SK-N-SH (cell line): ENCODE measurements around the gene PTEN. TPM values are rescaled to one million over a fixed set of nuclear protein-coding genes. Genes with fewer than 3 reads are reported as not detected.

ENCODE experiments used
- CTCF ChIA-PET: fragments of 300-600, 350-600 bp; formaldehyde crosslinking; extraction: SDS; loops from one replicate; lab custom pipeline; 2021; lab: Yijun Ruan, JAX
- POLR2A ChIA-PET: fragments of 350-600 bp; sonication (Branson Sonifier 250); formaldehyde crosslinking; extraction: SDS; loops from one replicate; lab custom pipeline; 2020; ENCODE audit warnings: antibody characterized with exemption, inconsistent platforms; lab: Yijun Ruan, JAX
- DNase-seq: peaks from one replicate; pipeline ENCODE4 v3.0.0; 2012
- H2AFZ ChIP-seq: fragments of 200-600 bp; sonication (generic); 2 replicates; pipeline ENCODE4 v1.8.1; 2016; ENCODE audit warnings: antibody characterized with exemption, mild to moderate bottlenecking, low read depth
- H3F3A ChIP-seq: fragments of 200-600 bp; sonication (generic); replicated peaks from 2 replicates; pipeline ENCODE3; 2016; ENCODE audit warnings: antibody characterized with exemption, mild to moderate bottlenecking; ENCODE audit not compliant: insufficient read depth
- H3K27ac ChIP-seq, 2 experiments: fragments of 200-500 bp in 1 of 2; fragments of 200-600 bp in 1 of 2; sonication (Bioruptor generic) in 1 of 2; sonication (generic), shearing (Covaris generic) in 1 of 2; 2 replicates each; pipeline versions ENCODE4 v1.5.1 to v1.6.1; 2014 to 2016; ENCODE audit warnings: low read depth in 2 of 2, inconsistent platforms in 1 of 2, low read length in 1 of 2, mild to moderate bottlenecking in 1 of 2, mixed read lengths in 1 of 2
- H3K27me3 ChIP-seq: fragments of 200-600 bp; sonication (generic), shearing (Covaris generic); 2 replicates; pipeline ENCODE4 v1.6.1; 2016; ENCODE audit warnings: mixed run types; ENCODE audit not compliant: insufficient read depth
- H3K36me3 ChIP-seq, 2 experiments: fragments of 200-500 bp in 1 of 2; fragments of 200-600 bp in 1 of 2; sonication (Bioruptor generic) in 1 of 2; sonication (generic) in 1 of 2; replicated peaks in 1 of 2; 2 replicates each; pipeline versions ENCODE3 to v1.5.1; 2014 to 2016; ENCODE audit warnings: low read length in 1 of 2, mild to moderate bottlenecking in 1 of 2; ENCODE audit not compliant: insufficient read depth in 2 of 2, control insufficient read depth in 1 of 2
- H3K4me1 ChIP-seq, 2 experiments: fragments of 200-500 bp in 1 of 2; fragments of 200-600 bp in 1 of 2; sonication (Bioruptor generic) in 1 of 2; sonication (generic), shearing (Covaris generic) in 1 of 2; 2 replicates each; pipeline versions ENCODE4 v1.5.1 to v1.6.1; 2014 to 2016; ENCODE audit warnings: low read depth in 1 of 2, low read length in 1 of 2, mixed run types in 1 of 2; ENCODE audit not compliant: insufficient read depth in 2 of 2, control insufficient read depth in 1 of 2
- H3K4me2 ChIP-seq: fragments of 200-600 bp; sonication (generic), shearing (Covaris generic); 2 replicates; pipeline ENCODE4 v1.6.1; 2017; ENCODE audit warnings: mixed run types
- H3K4me3 ChIP-seq, 2 experiments: fragments of 200-500 bp in 1 of 2; fragments of 200-600 bp in 1 of 2; sonication (Bioruptor generic) in 1 of 2; sonication (generic), shearing (Covaris generic) in 1 of 2; 2 replicates each; pipeline versions ENCODE4 v1.5.1 to v1.8.1; 2014 to 2016; ENCODE audit warnings: low read depth in 2 of 2, inconsistent platforms in 1 of 2, low read length in 1 of 2, mild to moderate bottlenecking in 1 of 2, mixed read lengths in 1 of 2, moderate library complexity in 1 of 2
- H3K79me2 ChIP-seq: fragments of 200-600 bp; sonication (generic); 2 replicates; pipeline ENCODE4 v1.8.1; 2017; ENCODE audit warnings: mild to moderate bottlenecking; ENCODE audit not compliant: insufficient read depth
- H3K9ac ChIP-seq: fragments of 200-600 bp; sonication (generic); 2 replicates; pipeline ENCODE4 v1.6.1; 2017; ENCODE audit warnings: mixed run types
- H3K9me2 ChIP-seq: fragments of 200-600 bp; sonication (generic); 2 replicates; pipeline ENCODE4 v1.6.1; 2017; ENCODE audit warnings: mixed run types
- H3K9me3 ChIP-seq: fragments of 200-600 bp; sonication (generic); 2 replicates; pipeline ENCODE4 v1.6.1; 2017; ENCODE audit warnings: mixed run types, mild to moderate bottlenecking, moderate library complexity
- H4K20me1 ChIP-seq: fragments of 200-600 bp; sonication (generic); 2 replicates; pipeline ENCODE4 v1.6.1; 2017; ENCODE audit warnings: mild to moderate bottlenecking, mixed run types; ENCODE audit not compliant: insufficient read depth
- CHD2 ChIP-seq: fragments of 150-350 bp; IDR thresholded peaks from 2 replicates; pipeline ENCODE4 v1.6.1; 2018; ENCODE audit warnings: low read length; ENCODE audit not compliant: partially characterized antibody
- CTCF ChIP-seq: fragments of 200-600 bp; sonication (generic); IDR thresholded peaks from 2 replicates; pipeline ENCODE4 v1.6.1; 2017; ENCODE audit warnings: antibody characterized with exemption, mild to moderate bottlenecking, moderate library complexity
- ELF1 ChIP-seq: IDR thresholded peaks from 2 replicates; pipeline ENCODE4 v1.4.0; 2012
- EP300 ChIP-seq, 2 experiments: IDR thresholded peaks; 2 replicates each; pipeline versions ENCODE4 v1.4.0 to v1.6.1; 2012; ENCODE audit warnings: borderline replicate concordance in 1 of 2, low read depth in 1 of 2, low read length in 1 of 2
- EZH2phosphoT487 ChIP-seq: fragments of 200-600 bp; sonication (generic); IDR thresholded peaks from 2 replicates; pipeline ENCODE4 v1.6.1; 2017; ENCODE audit warnings: low read depth, mixed run types, mild to moderate bottlenecking, antibody characterized with exemption, moderate library complexity, borderline replicate concordance
- FOXM1 ChIP-seq: IDR thresholded peaks from 2 replicates; pipeline ENCODE4 v1.4.0; 2012; ENCODE audit warnings: low read depth, mild to moderate bottlenecking
- GABPA ChIP-seq: IDR thresholded peaks from 2 replicates; pipeline ENCODE4 v1.4.0; 2012; ENCODE audit warnings: low read depth, mild to moderate bottlenecking
- GATA2 ChIP-seq: sonication (generic); formaldehyde crosslinking; IDR thresholded peaks from 2 replicates; pipeline ENCODE4 v1.5.0; 2020; ENCODE audit warnings: mild to moderate bottlenecking, missing genetic modification reagents
- JUND ChIP-seq: IDR thresholded peaks from 2 replicates; pipeline ENCODE4 v1.4.0; 2012
- MXI1 ChIP-seq: IDR thresholded peaks from 2 replicates; pipeline ENCODE4 v1.6.1; 2012; ENCODE audit warnings: mild to moderate bottlenecking, low read depth, low read length, improper control_type of control experiment
- NFIC ChIP-seq: IDR thresholded peaks from 2 replicates; pipeline ENCODE4 v1.4.0; 2012; ENCODE audit warnings: borderline replicate concordance
- RAD21 ChIP-seq: IDR thresholded peaks from 2 replicates; pipeline ENCODE4 v1.6.1; 2012; ENCODE audit warnings: mild to moderate bottlenecking, low read length
- RCOR1 ChIP-seq: fragments of 150-350 bp; IDR thresholded peaks from 2 replicates; pipeline ENCODE4 v1.6.1; 2017; ENCODE audit warnings: antibody characterized with exemption, low read length
- RXRA ChIP-seq: IDR thresholded peaks from 2 replicates; pipeline ENCODE4 v1.4.0; 2012; ENCODE audit warnings: low read depth, mild to moderate bottlenecking, borderline replicate concordance
- SIN3A ChIP-seq: IDR thresholded peaks from 2 replicates; pipeline ENCODE4 v1.6.1; 2012; ENCODE audit warnings: low read depth, mild to moderate bottlenecking, low read length, moderate library complexity, borderline replicate concordance
- TAF1 ChIP-seq: IDR thresholded peaks from 2 replicates; pipeline ENCODE4 v1.6.1; 2012; ENCODE audit warnings: low read depth, mild to moderate bottlenecking, low read length, moderate library complexity, borderline replicate concordance
- TCF12 ChIP-seq: IDR thresholded peaks from 2 replicates; pipeline ENCODE4 v1.4.0; 2012
- TEAD4 ChIP-seq: IDR thresholded peaks from 2 replicates; pipeline ENCODE4 v1.4.0; 2012; ENCODE audit warnings: mild to moderate bottlenecking, borderline replicate concordance; ENCODE audit not compliant: insufficient read depth
- WGBS: methylation state at CpG from one replicate; pipeline ENCODE4 v1.1.6; 2017; ENCODE audit warnings: low lambda C conversion rate; 5-methylcytosine and 5-hydroxymethylcytosine counted together
- polyA plus RNA-seq, 3 experiments: library from polyadenylated mRNA; depleted of rRNA; stranded (reverse); fragments of >200 nt; gene quantifications; 2 replicates each; pipeline ENCODE4 v1.2.3, GENCODE V29; 2012
- TF ChIP-seq, protein P1 (sequence below): IDR thresholded peaks from 2 replicates; pipeline ENCODE4 v1.4.0; 2012; ENCODE audit warnings: low read depth
- TF ChIP-seq, protein P2 (sequence below): fragments of 150-350 bp; IDR thresholded peaks from 2 replicates; pipeline ENCODE4 v1.6.1; 2017; ENCODE audit warnings: antibody characterized with exemption, low read length, low read depth, borderline replicate concordance
- TF ChIP-seq, protein P3 (sequence below): IDR thresholded peaks from 2 replicates; pipeline ENCODE4; 2012

The PTEN gene
- polyA plus RNA-seq, 1 of the 3 experiments (the other 2 are of a cell fraction): 12.8 TPM

- Histone ChIP-seq H3K9me2 (no peaks in the 10 kb centered on the region), H3K36me3 (peaks cover 0 to 5% of the 10 kb centered on the region in 2 experiments), H3K4me2 (no peak overlapping the region), H3K27me3 (no peaks in the 10 kb centered on the region), H3K4me1 (no peaks in the 10 kb centered on the region; a peak in 2 of 4 replicates), H3K9ac (no peak overlapping the region), H2AFZ (no peak overlapping the region), H3K27ac (no peak overlapping the region), H4K20me1 (no peaks in the 10 kb centered on the region), H3K79me2 (no peaks in the 10 kb centered on the region), H3K9me3 (no peaks in the 10 kb centered on the region), H3K4me3 (no peak overlapping the region), H3F3A (peaks cover 7% of the 10 kb centered on the region)
- ChIA-PET CTCF (interaction anchor here (0.6 kb wide), 1 partner anchor 12 kb away, joined by 3 read pairs; no protein-coding TSS in a partner anchor), POLR2A (no interaction called here)
- TF ChIP-seq TEAD4 (no peak), CHD2 (no peak), EZH2phosphoT487 (no peak), GABPA (no peak), MXI1 (no peak), CTCF (no peak), EP300 (IDR thresholded peaks at IDR 0.05; ENCODE audit: borderline replicate concordance in 1 of 2, low read depth in 1 of 2, low read length in 1 of 2) (no peak), TAF1 (no peak), RAD21 (no peak), NFIC (no peak), RXRA (no peak), RCOR1 (no peak)
- TF ChIP-seq, protein P1, sequence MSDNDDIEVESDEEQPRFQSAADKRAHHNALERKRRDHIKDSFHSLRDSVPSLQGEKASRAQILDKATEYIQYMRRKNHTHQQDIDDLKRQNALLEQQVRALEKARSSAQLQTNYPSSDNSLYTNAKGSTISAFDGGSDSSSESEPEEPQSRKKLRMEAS: no peak
- TF ChIP-seq, protein P2, sequence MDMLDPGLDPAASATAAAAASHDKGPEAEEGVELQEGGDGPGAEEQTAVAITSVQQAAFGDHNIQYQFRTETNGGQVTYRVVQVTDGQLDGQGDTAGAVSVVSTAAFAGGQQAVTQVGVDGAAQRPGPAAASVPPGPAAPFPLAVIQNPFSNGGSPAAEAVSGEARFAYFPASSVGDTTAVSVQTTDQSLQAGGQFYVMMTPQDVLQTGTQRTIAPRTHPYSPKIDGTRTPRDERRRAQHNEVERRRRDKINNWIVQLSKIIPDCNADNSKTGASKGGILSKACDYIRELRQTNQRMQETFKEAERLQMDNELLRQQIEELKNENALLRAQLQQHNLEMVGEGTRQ: no peak
- DNase-seq: no peak
- WGBS: 94% methylated on average over 2 of the region's 2 CpGs
These were observed 114.7 kb downstream of the PTEN start for GRCh38 chr10:87978166-87978565.

GRCh38 chr10:87979847-87980246 lies 116.4 kb downstream of the PTEN start:
- Histone ChIP-seq H3K4me3 (no peak overlapping the region), H3K79me2 (no peaks in the 10 kb centered on the region), H3K36me3 (peaks cover 0 to 5% of the 10 kb centered on the region in 2 experiments), H3K9me3 (no peaks in the 10 kb centered on the region), H3K27ac (no peak overlapping the region), H3K4me1 (no peaks in the 10 kb centered on the region; a peak in 2 of 4 replicates), H4K20me1 (no peaks in the 10 kb centered on the region), H3K4me2 (no peak overlapping the region), H3K9ac (no peak overlapping the region), H2AFZ (no peak overlapping the region), H3K9me2 (no peaks in the 10 kb centered on the region), H3F3A (no peaks in the 10 kb centered on the region), H3K27me3 (no peaks in the 10 kb centered on the region)
- WGBS: 98% methylated on average over 2 of the region's 2 CpGs
- ChIA-PET POLR2A (no interaction called here), CTCF (no interaction called here)
- DNase-seq: no peak
- TF ChIP-seq CTCF (no peak), GATA2 (no peak), TCF12 (no peak), JUND (no peak), FOXM1 (no peak), CHD2 (no peak), SIN3A (no peak), MXI1 (no peak), EP300 (IDR thresholded peaks at IDR 0.05; ENCODE audit: borderline replicate concordance in 1 of 2, low read depth in 1 of 2, low read length in 1 of 2) (no peak), ELF1 (no peak)
- TF ChIP-seq, protein P3, sequence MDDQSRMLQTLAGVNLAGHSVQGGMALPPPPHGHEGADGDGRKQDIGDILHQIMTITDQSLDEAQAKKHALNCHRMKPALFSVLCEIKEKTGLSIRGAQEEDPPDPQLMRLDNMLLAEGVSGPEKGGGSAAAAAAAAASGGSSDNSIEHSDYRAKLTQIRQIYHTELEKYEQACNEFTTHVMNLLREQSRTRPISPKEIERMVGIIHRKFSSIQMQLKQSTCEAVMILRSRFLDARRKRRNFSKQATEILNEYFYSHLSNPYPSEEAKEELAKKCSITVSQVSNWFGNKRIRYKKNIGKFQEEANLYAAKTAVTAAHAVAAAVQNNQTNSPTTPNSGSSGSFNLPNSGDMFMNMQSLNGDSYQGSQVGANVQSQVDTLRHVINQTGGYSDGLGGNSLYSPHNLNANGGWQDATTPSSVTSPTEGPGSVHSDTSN: no peak
- TF ChIP-seq, protein P2: no peak
- TF ChIP-seq, protein P1: no peak
